OCI-LY1 (cell line): ENCODE measurements around the gene ZNF618.

Source experiments
- EZH2 ChIP-seq: fragments of 200-600 bp; sonication (generic), shearing (Covaris generic); IDR thresholded peaks from 2 replicates; pipeline ENCODE4 v1.8.0; 2017; ENCODE audit warnings: borderline replicate concordance, mixed run types, mild to moderate bottlenecking, antibody characterized with exemption, low read length, moderate library complexity, mixed read lengths
- TF ChIP-seq, protein P1 (sequence below): fragments of 200-600 bp; sonication (generic), shearing (Covaris generic); IDR thresholded peaks from 2 replicates; pipeline ENCODE4 v1.5.1; 2017; ENCODE audit warnings: mild to moderate bottlenecking, antibody characterized with exemption, low read length, moderate library complexity, mixed read lengths

DNA sequence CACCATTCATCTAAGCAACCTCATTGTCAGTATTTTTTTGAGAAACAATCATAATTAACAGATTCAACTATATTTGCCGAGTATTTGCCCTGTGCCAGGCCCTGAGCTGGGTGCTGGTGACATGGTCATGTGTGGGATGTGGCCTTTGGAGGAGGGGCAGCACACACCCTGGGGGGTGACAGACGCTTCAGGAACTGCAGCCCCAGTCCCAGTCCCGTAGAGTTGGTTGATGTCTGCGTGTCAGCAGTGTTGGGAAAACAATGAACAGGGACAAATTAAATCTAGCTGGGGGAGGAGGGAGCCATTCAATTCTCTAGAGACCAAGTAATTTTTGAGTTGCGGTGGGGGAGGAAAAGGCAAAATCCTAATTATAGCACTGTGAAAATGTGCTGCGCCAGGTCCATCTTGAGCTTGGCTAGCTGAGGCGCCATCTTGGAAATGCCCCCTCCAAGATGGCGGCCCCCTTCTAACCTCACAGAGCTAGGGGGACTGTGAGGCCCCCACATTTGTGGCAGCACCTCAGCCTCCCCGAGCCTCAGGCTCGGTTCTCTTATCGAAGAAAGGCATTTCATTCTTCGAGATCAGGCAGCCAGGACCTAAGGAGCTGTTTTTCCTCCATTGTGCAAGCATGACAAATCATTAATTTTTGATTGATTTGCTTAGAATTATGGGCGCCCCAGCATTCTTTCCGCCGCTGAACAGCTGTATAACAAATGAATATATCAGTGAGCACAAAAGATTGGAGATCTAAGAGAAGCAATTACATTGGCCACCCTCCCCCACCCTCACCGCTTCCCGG is 87.8 kb downstream of the ZNF618 start:
- no peak for TF ChIP-seq EZH2
- TF ChIP-seq, protein P1, sequence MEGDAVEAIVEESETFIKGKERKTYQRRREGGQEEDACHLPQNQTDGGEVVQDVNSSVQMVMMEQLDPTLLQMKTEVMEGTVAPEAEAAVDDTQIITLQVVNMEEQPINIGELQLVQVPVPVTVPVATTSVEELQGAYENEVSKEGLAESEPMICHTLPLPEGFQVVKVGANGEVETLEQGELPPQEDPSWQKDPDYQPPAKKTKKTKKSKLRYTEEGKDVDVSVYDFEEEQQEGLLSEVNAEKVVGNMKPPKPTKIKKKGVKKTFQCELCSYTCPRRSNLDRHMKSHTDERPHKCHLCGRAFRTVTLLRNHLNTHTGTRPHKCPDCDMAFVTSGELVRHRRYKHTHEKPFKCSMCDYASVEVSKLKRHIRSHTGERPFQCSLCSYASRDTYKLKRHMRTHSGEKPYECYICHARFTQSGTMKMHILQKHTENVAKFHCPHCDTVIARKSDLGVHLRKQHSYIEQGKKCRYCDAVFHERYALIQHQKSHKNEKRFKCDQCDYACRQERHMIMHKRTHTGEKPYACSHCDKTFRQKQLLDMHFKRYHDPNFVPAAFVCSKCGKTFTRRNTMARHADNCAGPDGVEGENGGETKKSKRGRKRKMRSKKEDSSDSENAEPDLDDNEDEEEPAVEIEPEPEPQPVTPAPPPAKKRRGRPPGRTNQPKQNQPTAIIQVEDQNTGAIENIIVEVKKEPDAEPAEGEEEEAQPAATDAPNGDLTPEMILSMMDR = no peak
